Naive thymus-derived CD8-positive, alpha-beta T cell (primary cell): ENCODE measurements around the gene ZP3. TPM values are rescaled to one million over a fixed set of nuclear protein-coding genes. Genes with fewer than 3 reads are reported as not detected.
"Not testable (repeated sequence)": the region's sequence is repeated elsewhere in the genome, so short reads cannot be mapped to it uniquely, and the experiment has no call there.

Source experiments
- ATAC-seq, 2 donors: fragments of 150-1000 bp; cut with Tn5 transposase in 1 of 2; sonication (Bioruptor Pico), chemical (Tn5 transposase) in 1 of 2; 1 replicate in 1 of 2; 2 replicates in 1 of 2; pipeline ENCODE4 v1.10.0; 2021; ENCODE audit warnings: mild to moderate bottlenecking in 2 of 2, moderate library complexity in 2 of 2
- POLR2A ChIA-PET: fragments of 350-600 bp; sonication (Branson Sonifier 250); formaldehyde crosslinking; loops from one replicate; lab custom pipeline; 2021; ENCODE audit warnings: antibody characterized with exemption; lab: Charles Lee
- DNase-seq, 10 donors: peaks; one replicate each; pipeline versions ENCODE4 v3.0.0 to v3.0.0-alpha.2; 2020 to 2022
- H3K27ac Mint-ChIP-seq, 10 donors: one replicate each; pipeline ENCODE4 v1.8.0; 2020 to 2022; ENCODE audit warnings: mild to moderate bottlenecking in 10 of 10, mixed read lengths in 10 of 10, moderate library complexity in 4 of 10, inconsistent platforms in 1 of 10
- H3K27me3 Mint-ChIP-seq, 5 donors: one replicate each; pipeline ENCODE4 v1.8.0; 2021 to 2022; ENCODE audit warnings: mixed read lengths in 5 of 5
- H3K36me3 Mint-ChIP-seq, 3 donors: one replicate each; pipeline ENCODE4 v1.8.0; 2020 to 2022; ENCODE audit warnings: mixed read lengths in 3 of 3, mild to moderate bottlenecking in 2 of 3, inconsistent platforms in 1 of 3
- H3K4me1 Mint-ChIP-seq, 4 donors: one replicate each; pipeline ENCODE4 v1.8.0; 2021 to 2022; ENCODE audit warnings: mixed read lengths in 4 of 4
- H3K4me3 Mint-ChIP-seq, 10 donors: one replicate each; pipeline ENCODE4 v1.8.0; 2020 to 2022; ENCODE audit warnings: mild to moderate bottlenecking in 10 of 10, mixed read lengths in 10 of 10, moderate library complexity in 6 of 10, inconsistent platforms in 1 of 10
- H3K9me3 Mint-ChIP-seq, 9 donors: one replicate each; pipeline ENCODE4 v1.8.0; 2020 to 2022; ENCODE audit warnings: mixed read lengths in 9 of 9, mild to moderate bottlenecking in 3 of 9, inconsistent platforms in 1 of 9, moderate library complexity in 1 of 9
- polyA plus RNA-seq, 3 donors: library from polyadenylated mRNA; unstranded; fragments of 300-500 nt; fragmentation: Illumina TruSeq; gene quantifications; one replicate each; pipeline ENCODE4 v1.2.3, GENCODE V29; 2021
- total RNA-seq, 8 experiments: library from RNA in 2 of 8; stranded (reverse) in 2 of 8; gene quantifications; one replicate each; pipeline ENCODE4 v1.2.3 and lab custom pipeline; 2021 to 2026

Gene ZP3
- total and polyA plus RNA-seq, 5 experiments from 2014 or later, result 2.3 to 12.4 (median 5.7) TPM

DNA sequence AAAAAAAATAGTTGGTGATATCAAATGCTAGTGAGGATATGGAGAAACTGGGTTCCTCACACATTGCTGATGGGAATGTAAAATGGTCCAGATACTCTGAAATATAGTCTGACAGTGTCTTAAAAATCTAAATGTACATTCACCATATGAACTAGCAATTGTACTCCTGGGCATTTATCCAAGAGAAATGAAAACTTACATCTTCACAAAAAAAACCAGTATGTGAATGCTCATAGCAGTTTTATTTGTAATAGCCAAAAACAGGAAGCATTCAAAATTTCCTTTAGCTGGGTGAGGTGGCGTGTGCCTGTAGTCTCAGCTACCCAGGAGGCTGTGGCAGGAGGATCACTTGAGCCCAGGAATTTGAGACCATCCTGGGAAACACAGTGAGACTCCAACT, 13.1 kb upstream of the ZP3 start:
- no peak for ATAC-seq
- Mint-ChIP-seq H3K9me3 (no peaks in the 10 kb centered on the region), H3K27ac (no peak overlapping the region), H3K4me3 (no peak overlapping the region), H3K27me3 (no peaks in the 10 kb centered on the region), H3K36me3 (peaks cover 0 to 2% (median 0%) of the 10 kb centered on the region in 3 donors), H3K4me1 (peaks cover 0 to 4% (median 0%) of the 10 kb centered on the region in 4 donors)
- POLR2A ChIA-PET, result no interaction called here
- no peak for DNase-seq

DNA sequence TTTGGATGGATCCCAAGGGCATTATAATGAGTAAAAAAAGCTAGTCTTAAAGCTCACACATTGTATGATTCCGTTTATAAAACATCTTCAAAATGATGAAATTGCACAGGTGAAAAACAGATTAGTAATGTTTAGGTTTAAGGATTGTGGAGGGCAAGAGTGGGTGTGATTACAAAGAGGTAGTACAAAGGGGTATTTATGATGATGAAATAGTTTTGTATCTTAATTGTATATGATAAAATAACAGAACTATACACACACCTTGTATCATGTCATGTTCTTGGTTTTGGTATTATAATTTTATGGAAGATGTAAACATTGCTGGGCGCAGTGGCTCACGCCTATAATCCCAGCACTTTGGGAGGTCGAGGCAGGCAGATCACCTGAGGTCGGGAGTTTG, 12.5 kb upstream of the ZP3 start:
- peaks cover 0 to 2% (median 0%) of the 10 kb centered on the region in 3 donors for H3K36me3 Mint-ChIP-seq
- ATAC-seq, result no peak
- no peak overlapping the region for H3K27ac Mint-ChIP-seq
- H3K27me3 Mint-ChIP-seq, result no peaks in the 10 kb centered on the region
- H3K4me3 Mint-ChIP-seq, result no peak overlapping the region
- DNase-seq, result no peak
- H3K9me3 Mint-ChIP-seq, result no peaks in the 10 kb centered on the region
- H3K4me1 Mint-ChIP-seq, result peaks cover 0 to 4% (median 0%) of the 10 kb centered on the region in 4 donors
- POLR2A ChIA-PET, result no interaction called here

DNA sequence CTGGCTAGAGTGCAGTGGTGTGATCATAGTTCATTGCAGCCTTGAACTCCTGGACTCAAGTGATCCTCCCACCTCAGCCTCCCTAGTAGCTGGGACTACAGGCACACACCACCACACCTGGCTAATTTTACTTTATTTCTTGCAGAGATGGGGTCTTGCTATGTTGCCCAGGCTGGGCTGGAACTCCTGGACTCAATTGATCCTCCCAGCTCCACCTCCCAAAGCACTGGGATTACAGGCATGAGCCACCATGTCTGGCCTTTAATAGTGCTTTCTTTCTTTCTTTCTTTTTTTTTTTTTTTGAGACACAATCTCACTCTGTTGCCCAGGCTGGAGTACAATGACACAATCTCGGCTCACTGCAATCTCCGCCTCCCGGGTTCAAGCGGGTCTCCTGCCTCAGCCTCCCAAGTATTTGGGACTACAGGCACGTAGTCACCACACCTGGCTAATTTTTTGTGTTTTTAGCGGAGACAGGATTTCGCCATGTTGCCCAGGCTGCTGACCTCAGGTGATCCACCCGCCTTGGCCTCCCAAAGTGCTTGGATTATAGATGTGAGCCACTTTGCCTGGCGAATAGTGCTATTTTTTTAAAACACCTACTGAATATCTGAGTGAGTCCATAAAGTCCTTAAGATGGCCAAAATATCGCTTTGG, 7.0 kb upstream of the ZP3 start:
- ATAC-seq, H3K4me3 Mint-ChIP-seq, H3K36me3 Mint-ChIP-seq, H3K27ac Mint-ChIP-seq, POLR2A ChIA-PET, H3K27me3 Mint-ChIP-seq, H3K9me3 Mint-ChIP-seq, H3K4me1 Mint-ChIP-seq, DNase-seq: not testable (repeated sequence)

DNA sequence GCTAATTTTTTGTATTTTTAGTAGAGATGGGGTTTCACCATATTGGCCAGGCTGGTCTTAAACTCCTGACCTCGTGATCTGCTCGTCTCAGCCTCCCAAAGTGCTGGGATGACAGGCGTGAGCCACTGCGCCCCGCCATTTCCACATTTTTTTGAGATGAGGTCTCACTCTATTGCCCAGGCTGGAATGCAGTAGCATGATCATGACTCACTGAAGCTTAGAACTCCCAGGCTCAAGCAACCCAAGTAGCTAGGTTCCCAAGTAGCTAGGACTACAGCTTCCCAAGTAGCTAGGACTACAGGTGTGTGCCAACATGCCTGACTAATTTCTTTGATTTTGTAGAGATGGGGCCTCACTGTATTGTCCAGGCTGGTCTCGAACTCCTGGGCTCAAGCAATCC, 3.7 kb upstream of the ZP3 start:
- not testable (repeated sequence) for H3K4me1 Mint-ChIP-seq, H3K9me3 Mint-ChIP-seq, H3K27ac Mint-ChIP-seq

DNA sequence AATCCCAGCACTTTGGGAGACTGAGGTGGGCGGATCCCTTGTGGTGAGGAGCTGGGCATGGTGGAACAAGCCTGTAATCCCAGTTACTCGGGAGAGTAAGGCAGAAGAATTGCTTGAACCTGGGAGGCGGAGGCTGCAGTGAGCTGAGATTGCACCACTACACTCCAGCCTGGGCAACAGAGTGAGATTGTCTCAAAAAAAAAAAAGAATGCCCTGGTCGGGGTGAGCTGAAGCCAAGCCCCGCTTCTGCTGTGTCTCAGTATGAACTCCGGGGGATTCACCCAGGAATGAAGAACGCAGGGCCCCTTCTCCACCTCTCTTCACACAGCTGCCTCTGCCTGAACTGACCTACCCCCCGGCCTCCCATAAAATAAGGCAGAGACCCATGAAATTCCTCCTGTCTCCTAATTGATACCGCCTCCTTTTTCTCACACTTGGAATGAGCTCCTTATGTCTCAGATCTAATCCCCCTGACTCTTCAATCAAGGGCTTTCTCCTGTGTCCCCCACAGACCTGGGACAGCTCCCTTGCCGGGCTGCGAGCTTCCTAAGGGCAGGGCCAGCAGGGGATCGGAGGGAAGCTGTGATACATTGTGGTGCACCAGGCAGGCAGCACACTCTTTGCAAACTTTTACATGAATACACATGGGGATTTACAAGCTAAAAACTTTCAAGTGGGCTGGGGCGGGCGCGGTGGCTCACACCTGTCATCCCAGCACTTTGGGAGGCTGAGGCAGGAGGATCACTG, 911 bp upstream of the ZP3 start:
- Mint-ChIP-seq H3K4me1 (peaks cover 0 to 9% (median 5%) of the 10 kb centered on the region in 4 donors), H3K27ac (no peak overlapping the region), H3K4me3 (no peak overlapping the region), H3K9me3 (no peaks in the 10 kb centered on the region), H3K27me3 (peaks cover 0 to 3% (median 0%) of the 10 kb centered on the region in 5 donors), H3K36me3 (no peaks in the 10 kb centered on the region)
- DNase-seq, result no peak
- no peak for ATAC-seq
- POLR2A ChIA-PET, result no interaction called here

More for the DNA sequence above, 3.7 kb upstream of the ZP3 start:
- H3K27me3 Mint-ChIP-seq, POLR2A ChIA-PET, DNase-seq, H3K36me3 Mint-ChIP-seq, H3K4me3 Mint-ChIP-seq, ATAC-seq: not testable (repeated sequence)

DNA sequence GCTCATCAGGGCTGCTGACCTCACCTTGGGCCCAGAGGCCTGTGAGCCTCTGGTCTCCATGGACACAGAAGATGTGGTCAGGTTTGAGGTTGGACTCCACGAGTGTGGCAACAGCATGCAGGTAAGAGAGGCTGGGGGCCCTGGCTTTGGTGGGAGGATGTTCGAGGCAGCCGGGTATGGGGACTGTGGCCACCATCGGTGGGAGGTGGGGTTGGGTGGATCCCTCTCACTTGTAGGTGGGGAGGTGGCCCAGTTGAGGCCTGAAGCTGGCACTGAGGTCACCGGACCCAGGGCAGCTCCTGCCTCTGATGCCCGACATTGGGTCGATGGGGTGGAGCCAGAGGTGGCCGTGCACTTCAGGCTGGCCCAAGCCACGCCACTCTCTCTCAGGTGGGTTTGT, 406 bp downstream of the ZP3 start:
- no peak overlapping the region for H3K4me3 Mint-ChIP-seq
- DNase-seq (no peak), ATAC-seq (no peak)
- H3K36me3 Mint-ChIP-seq, result no peaks in the 10 kb centered on the region
- H3K9me3 Mint-ChIP-seq, result no peaks in the 10 kb centered on the region
- peaks cover 0 to 6% (median 4%) of the 10 kb centered on the region in 4 donors for H3K4me1 Mint-ChIP-seq
- peak overlapping the region in 1 of 10 donors; percentile 24 for H3K27ac Mint-ChIP-seq
- H3K27me3 Mint-ChIP-seq, result peaks cover 0 to 3% (median 0%) of the 10 kb centered on the region in 5 donors
- POLR2A ChIA-PET, result no interaction called here

DNA sequence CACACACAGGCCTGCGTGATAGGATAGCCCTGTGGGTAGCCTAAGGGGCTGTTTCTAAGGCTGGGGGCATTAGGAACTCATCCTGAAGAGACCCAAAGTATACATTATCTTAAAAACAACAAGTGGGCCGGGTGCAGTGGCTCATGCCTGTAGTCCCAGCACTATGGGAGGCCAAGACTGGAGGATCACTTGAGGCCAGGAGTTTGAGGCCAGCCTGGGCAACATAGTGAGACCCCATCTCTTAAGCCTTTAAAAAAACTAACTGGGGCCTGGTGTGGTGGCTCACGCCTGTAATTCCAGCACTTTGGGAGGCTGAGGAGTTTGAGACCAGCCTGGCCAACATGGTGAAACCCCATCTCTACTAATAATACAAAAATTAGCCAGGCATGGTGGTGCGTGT, 808 bp downstream of the ZP3 start:
- H3K27me3 Mint-ChIP-seq, DNase-seq, H3K27ac Mint-ChIP-seq, POLR2A ChIA-PET, ATAC-seq, H3K36me3 Mint-ChIP-seq, H3K9me3 Mint-ChIP-seq, H3K4me3 Mint-ChIP-seq, H3K4me1 Mint-ChIP-seq: not testable (repeated sequence)

DNA sequence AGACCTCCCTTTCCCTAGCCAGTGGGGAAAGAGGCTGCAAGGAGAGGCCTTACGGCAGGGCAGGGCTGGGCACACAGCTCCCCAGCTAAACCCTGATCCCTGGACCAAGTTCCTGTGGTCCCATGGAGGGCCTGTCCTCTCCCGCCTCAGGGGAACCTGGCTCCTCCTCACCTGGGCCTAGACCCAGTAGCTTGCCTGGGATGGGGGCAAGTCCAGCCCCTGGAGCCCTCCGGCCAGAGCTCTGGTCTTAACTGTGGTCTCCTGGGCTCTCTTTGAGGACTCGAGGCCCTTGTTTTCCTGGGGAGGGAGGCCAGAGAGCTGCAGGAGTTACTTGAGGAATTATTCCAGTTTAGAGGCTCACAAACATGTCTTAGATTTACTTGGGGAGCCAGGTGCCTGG, 1.5 kb downstream of the ZP3 start:
- Mint-ChIP-seq H3K36me3 (peaks cover 0 to 3% (median 2%) of the 10 kb centered on the region in 3 donors), H3K27ac (no peak overlapping the region)
- POLR2A ChIA-PET, result interaction anchor here (0.6 kb wide), 1 partner anchor 33 kb away, joined by 4 read pairs; no protein-coding TSS in a partner anchor

DNA sequence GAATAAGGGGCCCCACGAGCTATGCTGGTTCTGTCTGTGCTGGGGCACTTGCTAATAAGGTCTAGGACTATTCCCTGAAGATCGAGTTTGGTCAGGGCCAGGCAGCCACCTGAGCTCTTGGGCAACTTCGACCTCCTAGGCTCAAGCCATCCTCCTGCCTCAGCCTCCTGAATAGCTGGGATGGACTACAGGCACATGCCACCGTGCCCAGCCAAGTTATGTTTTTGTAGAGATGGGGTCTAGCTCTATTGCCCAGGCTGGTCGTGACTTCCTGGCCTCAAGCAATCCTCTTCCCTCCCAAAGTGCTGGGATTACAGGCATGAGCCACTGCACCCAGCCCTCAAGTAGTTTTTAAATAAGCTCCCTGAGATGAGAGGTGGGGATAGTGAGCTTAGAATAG, 2.9 kb downstream of the ZP3 start:
- ATAC-seq (no peak), DNase-seq (no peak)
- Mint-ChIP-seq H3K27me3 (peaks cover 0 to 3% (median 0%) of the 10 kb centered on the region in 5 donors), H3K4me3 (no peak overlapping the region), H3K4me1 (peaks cover 0 to 6% (median 3%) of the 10 kb centered on the region in 4 donors), H3K27ac (peak overlapping the region in 1 of 10 donors; percentile 34), H3K9me3 (no peaks in the 10 kb centered on the region), H3K36me3 (peaks cover 0 to 3% (median 2%) of the 10 kb centered on the region in 3 donors)
- POLR2A ChIA-PET, result no interaction called here

More for the DNA sequence above, 1.5 kb downstream of the ZP3 start:
- peaks cover 0 to 3% (median 0%) of the 10 kb centered on the region in 5 donors for H3K27me3 Mint-ChIP-seq
- ATAC-seq, result no peak
- no peaks in the 10 kb centered on the region for H3K9me3 Mint-ChIP-seq
- H3K4me3 Mint-ChIP-seq, result no peak overlapping the region
- DNase-seq, result no peak
- H3K4me1 Mint-ChIP-seq, result peaks cover 0 to 6% (median 3%) of the 10 kb centered on the region in 4 donors

DNA sequence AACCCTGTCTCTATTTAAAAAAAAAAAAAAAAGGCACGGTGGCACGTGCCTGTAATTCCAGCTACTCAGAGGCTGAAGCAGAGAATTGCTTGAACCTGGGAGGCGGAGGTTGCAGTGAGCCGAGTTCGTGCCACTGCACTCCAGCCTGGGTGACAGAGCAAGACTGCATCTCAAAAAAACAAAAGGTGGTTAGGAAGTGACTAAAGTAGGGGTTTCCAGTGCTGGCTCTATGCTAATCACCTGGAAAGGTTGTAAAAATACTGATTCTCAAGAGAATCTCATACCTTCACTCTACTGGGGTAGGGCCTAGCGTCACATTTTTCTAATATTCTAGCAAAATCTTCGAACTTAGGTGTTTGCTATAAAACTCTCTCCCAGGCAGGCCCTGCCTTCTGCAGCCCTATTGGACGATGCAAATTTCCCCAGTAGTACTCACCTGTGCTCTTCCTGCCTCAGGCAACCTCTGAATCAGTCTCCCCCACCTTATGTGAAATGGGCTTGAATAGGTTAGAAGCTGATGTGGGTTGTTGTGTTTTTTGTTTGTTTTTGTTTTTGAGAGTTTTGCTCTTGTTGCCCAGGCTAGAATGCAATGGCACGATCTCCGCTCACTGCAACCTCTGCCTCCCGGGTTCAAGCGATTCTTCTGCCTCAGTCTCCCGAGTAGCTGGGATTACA, 3.5 kb downstream of the ZP3 start:
- Mint-ChIP-seq H3K36me3 (peaks cover 0 to 3% (median 2%) of the 10 kb centered on the region in 3 donors), H3K27me3 (peaks cover 0 to 3% (median 0%) of the 10 kb centered on the region in 5 donors), H3K27ac (peak overlapping the region in 2 of 10 donors; percentile 66), H3K9me3 (no peaks in the 10 kb centered on the region), H3K4me1 (peaks cover 0 to 6% (median 3%) of the 10 kb centered on the region in 4 donors), H3K4me3 (no peak overlapping the region)
- POLR2A ChIA-PET, result no interaction called here
- ATAC-seq (no peak), DNase-seq (no peak)

DNA sequence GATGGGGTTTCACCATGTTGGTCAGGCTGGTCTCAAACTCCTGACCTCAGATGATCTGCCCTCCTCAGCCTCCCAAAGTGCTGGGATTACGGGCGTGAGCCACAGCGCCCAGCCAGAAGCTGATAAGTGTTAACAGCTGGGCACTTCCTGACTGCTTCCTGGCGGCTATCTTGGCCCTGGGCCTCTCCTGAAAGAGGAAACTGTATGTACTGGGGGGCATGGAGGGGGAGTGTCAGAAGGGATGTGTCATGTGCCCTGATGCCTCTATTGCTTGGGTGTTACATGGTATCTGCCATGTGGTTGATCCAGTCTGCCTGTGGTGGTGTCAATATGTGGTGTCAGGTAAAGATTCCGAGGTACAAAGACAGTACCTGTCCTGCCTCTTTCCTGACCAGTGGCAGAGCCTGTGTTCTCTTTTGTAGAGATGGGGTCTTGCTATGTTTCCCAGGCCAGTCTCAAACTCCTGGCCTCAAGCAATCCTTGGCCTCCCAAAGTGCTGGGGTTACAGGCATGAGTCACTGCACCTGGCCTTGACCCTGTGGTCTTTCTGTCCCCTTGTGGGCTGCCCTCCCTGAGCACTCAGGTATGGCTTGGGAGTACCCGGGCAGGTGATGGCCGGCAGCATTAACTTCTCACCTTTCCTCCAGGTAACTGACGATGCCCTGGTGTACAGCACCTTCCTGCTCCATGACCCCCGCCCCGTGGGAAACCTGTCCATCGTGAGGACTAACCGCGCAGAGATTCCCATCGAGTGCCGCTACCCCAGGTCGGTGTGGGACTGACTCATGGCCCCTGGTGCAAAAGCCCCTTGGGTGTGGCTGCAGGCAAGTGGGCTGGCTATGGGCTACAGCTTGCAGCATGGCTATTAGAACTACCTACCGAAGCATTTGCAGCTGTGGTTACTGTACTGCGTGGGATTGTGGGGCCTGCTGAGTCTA, 4.4 kb downstream of the ZP3 start:
- Mint-ChIP-seq H3K27ac (peak overlapping the region in 1 of 10 donors; percentile 66), H3K36me3 (peaks cover 0 to 3% (median 2%) of the 10 kb centered on the region in 3 donors), H3K27me3 (peaks cover 0 to 3% (median 0%) of the 10 kb centered on the region in 5 donors), H3K9me3 (no peaks in the 10 kb centered on the region), H3K4me1 (peaks cover 0 to 6% (median 2%) of the 10 kb centered on the region in 4 donors), H3K4me3 (no peak overlapping the region)
- ATAC-seq, result no peak
- POLR2A ChIA-PET, result no interaction called here
- peak in 1 of 10 donors; percentile 6 for DNase-seq

DNA sequence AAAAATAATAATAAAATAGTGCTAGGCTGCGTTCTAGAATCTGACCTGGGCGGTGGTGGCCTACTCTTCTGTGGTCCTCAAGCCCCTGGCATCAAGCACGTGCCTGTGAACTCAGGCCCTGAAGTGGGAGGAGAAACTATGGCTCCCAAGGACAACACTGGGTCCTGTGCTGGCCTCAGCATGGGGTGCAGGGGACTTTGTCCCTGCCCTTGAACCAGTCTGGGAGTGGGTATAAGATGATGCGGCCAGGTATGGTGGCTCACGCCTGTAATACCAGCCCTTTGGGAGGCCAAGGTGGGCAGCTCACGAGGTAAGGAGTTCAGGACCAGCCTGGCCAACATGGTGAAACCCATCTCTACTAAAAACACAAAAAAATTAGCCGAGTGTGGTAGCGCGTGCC, 5.5 kb downstream of the ZP3 start:
- Mint-ChIP-seq H3K27me3 (peaks cover 0 to 2% (median 0%) of the 10 kb centered on the region in 5 donors), H3K9me3 (no peaks in the 10 kb centered on the region), H3K4me3 (no peak overlapping the region), H3K36me3 (peaks cover 0 to 7% (median 3%) of the 10 kb centered on the region in 3 donors), H3K4me1 (peaks cover 0 to under 1% (median 0%) of the 10 kb centered on the region in 4 donors), H3K27ac (no peak overlapping the region)
- POLR2A ChIA-PET, result no interaction called here
- DNase-seq (no peak), ATAC-seq (no peak)
